HG02588 (cell line): ENCODE measurements around the gene GOLGA8H.
"Not testable (repeated sequence)": the region's sequence is repeated elsewhere in the genome, so short reads cannot be mapped to it uniquely, and the experiment has no call there.

Source experiments
- ATAC-seq: cut with Tn5 transposase; IDR thresholded peaks from one replicate; pipeline ENCODE4 v1.9.1; 2021; ENCODE audit warnings: mild to moderate bottlenecking, moderate library complexity; ENCODE audit not compliant: unreplicated experiment

GOLGA8H gene, protein sequence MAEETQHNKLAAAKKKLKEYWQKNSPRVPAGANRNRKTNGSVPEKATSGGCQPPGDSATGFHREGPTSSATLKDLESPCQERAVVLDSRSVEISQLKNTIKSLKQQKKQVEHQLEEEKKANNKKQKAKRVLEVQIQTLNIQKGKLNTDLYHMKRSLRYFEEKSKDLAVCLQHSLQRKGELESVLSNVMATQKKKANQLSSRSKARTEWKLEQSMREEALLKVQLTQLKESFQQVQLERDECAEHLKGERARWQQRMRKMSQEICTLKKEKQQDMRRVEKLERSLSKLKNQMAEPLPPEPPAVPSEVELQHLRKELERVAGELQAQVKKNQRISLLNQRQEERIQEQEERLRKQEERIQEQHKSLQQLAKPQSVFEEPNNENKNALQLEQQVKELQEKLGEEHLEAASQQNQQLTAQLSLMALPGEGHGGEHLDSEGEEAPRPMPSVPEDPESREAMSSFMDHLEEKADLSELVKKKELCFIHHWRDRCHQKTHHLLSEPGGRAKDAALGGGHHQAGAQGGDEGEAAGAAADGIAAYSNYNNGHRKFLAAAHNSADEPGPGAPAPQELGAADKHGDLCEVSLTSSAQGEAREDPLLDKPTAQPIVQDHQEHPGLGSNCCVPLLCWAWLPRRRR

GRCh38 chr15:30603796-30604195 lies at the start of gene GOLGA8H:
Gene GOLGA8H (plus strand): TSS chr15:30604028. CDS start chr15:30604126, 98 bp downstream.
- not testable (repeated sequence) for ATAC-seq

- not testable (repeated sequence) for ATAC-seq
These were observed 36.9 kb upstream of the GOLGA8H start for GRCh38 chr15:30566949-30567348.

DNA sequence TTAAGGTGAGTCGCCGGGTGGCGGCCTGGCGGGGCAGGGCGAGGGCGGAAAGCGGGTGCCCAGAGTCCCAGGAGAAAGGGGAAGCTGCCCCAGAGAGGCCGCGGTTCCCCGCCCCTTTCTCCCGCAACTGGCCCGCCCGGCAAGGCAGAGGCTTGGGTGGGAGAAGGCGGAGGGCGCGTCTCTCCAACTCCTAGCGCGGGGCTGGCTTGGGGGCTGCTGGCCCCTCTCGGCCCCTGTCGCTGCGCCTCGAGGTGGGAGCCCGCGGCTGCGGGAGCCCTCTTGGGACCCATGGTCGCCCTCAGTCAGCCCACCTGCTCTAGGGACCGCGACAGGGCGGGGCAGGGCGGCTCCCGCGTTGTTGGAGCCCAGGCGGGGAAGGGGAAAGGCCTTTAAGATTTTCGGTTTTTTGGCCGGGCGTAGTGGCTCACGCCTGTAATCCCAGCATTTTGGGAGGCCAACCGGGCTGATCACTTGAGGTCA lies 30.8 kb upstream of the GOLGA8H start:
- not testable (repeated sequence) for ATAC-seq

- ATAC-seq, result not testable (repeated sequence)
These were observed 24.3 kb upstream of the GOLGA8H start for GRCh38 chr15:30579394-30579970.

GRCh38 chr15:30580716-30581115 lies 23.1 kb upstream of the GOLGA8H start:
- not testable (repeated sequence) for ATAC-seq

GRCh38 chr15:30598953-30599352 lies 4.9 kb upstream of the GOLGA8H start:
- not testable (repeated sequence) for ATAC-seq

DNA sequence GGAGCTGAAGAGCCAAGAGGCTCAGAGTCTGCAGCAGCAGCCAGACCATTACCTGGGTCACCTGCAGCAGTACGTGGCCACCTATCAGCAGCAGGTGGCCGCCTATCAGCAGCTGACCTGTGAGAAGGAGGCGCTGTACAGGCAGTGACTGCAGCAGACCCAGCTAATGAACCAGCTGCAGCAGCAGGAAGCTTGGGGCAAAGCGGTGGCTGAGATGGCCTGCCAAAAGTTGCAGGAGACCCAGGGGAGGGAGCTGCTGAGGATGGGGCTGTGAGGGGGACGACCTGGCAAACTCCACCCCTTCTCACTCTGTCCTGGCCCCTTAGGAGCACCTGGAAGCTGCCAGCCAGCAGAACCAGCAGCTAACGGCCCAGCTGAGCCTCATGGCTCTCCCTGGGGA lies 8.4 kb downstream of the GOLGA8H start:
- not testable (repeated sequence) for ATAC-seq

DNA sequence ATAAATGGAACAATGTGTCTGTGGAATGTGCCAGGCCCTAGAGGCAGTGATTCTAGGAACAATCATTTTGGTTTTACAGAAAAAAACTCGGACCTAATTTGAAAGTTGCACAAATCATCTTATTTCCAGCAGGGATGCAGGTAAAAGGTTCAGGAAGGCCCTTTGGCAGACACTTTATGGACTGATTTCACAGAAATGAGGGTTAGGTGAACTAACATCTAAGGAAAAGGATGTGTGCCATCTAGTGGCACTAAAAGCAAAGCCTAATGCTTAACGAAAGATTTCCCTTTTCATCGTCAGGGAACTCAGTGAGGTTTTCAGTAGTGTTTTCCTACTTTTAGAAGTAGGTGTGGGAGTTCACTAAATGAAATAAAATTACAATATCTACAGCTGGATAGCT lies 17.5 kb downstream of the GOLGA8H start:
- ATAC-seq, result not testable (repeated sequence)

- ATAC-seq, result peak; percentile 93
These were observed 21.8 kb downstream of the GOLGA8H start, which contains the start of gene ARHGAP11B for GRCh38 chr15:30625436-30626193. Gene ARHGAP11B (plus strand): TSS chr15:30626128.

GRCh38 chr15:30626194-30626565 lies 22.4 kb downstream of the GOLGA8H start:
- ATAC-seq, result peak; percentile 5

GRCh38 chr15:30626632-30627031 lies 22.8 kb downstream of the GOLGA8H start:
- ATAC-seq, result not testable (repeated sequence)

DNA sequence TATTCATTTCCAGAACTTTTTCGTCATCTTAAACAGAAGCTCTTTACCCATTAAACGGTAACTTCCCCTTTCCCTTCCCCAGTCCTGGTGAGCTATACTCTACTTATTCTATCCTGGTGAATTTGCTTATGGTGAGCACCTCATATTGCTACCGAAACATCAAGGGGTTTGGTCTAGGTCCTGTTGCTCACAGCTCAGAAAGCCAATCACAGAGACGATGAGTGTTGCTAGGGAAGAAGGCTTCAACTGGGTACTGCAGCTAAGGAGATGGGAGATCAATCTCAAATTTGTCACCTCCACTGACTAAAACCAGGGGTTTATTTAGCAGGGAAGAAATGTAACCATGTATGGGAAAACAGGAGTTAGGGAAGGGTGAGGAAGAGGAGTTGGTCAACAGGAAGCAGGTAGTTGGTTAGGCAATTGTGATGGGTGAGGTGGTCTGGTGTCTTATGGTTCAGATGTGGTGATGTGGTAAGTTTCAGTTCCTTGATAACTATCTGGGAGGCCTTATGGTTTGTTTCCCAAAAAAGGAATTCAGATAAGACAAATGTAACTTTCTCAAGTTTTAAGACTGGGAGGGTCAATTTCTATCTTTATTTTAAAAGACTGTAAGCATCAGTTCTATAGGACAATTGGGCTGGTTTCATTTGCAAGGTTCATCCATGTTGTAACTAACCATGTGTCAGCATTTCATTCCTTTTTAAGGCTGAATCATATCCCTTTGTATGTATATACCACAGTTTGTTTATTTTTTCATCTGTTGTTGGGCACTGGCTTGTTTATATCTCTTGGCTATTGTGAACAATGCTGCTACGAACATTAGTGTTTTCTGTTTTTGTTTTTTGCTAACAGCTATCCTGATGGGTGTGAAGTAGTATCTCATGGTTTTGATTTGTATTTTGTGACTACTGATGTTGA lies 46.4 kb downstream of the GOLGA8H start:
- peak; percentile 96 for ATAC-seq

GRCh38 chr15:30661154-30661553 lies 57.3 kb downstream of the GOLGA8H start:
- ATAC-seq, result not testable (repeated sequence)
